ENCODE data around the gene YPEL2. TPM values are rescaled to one million over a fixed set of nuclear protein-coding genes. Genes with fewer than 3 reads are reported as not detected.
A peak's percentile ranks its signal among the peaks of the same experiment; 100 is the strongest.

YPEL2 gene
- total and polyA plus RNA-seq, 2 experiments from 2014 or later: 20.2 to 26.0 TPM

DNA sequence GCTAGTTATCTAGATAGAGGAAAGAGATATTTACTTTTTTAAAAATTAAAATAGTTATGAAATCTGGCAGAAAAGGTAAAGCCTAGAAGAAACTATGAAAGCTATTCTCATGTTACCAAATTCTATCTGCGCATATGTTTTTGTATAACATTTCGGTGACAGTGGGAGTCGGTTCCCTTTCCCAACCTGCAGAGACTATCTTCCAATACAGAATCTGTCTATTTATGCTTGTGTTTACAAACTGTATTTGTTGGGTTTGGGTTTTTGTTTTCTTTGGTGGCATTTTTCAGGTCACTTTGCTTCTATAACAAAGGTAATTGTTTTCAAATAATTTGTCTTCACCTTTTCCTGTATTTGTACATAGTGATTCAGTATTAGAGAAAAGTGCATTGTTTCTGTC is 69.8 kb downstream of the YPEL2 start:
- no peaks in the 10 kb centered on the region for H3K9me3 ChIP-seq (ENCODE audit: low read depth)
- DNase-seq (ENCODE audit: low spot score): no peak
- H3K4me3 ChIP-seq: no peak overlapping the region
- no peaks in the 10 kb centered on the region for H4K20me1 ChIP-seq (ENCODE audit: insufficient read depth, poor library complexity, severe bottlenecking)
- 83% methylated on average over 3 of the region's 3 CpGs for WGBS (ENCODE audit: low lambda C conversion rate, missing lambda C conversion rate)
- peak overlapping the region; percentile 8 for H3K27ac ChIP-seq
- no peaks in the 10 kb centered on the region for H3K27me3 ChIP-seq
- no peaks in the 10 kb centered on the region for H3K9me2 ChIP-seq (replicated peaks; ENCODE audit: insufficient read depth)
- H3K79me2 ChIP-seq: no peaks in the 10 kb centered on the region
- peaks cover 24% of the 10 kb centered on the region for H3K4me1 ChIP-seq (ENCODE audit: insufficient read depth)
- H3K4me2 ChIP-seq: peak overlapping the region; percentile 47
- TF ChIP-seq, protein P1, sequence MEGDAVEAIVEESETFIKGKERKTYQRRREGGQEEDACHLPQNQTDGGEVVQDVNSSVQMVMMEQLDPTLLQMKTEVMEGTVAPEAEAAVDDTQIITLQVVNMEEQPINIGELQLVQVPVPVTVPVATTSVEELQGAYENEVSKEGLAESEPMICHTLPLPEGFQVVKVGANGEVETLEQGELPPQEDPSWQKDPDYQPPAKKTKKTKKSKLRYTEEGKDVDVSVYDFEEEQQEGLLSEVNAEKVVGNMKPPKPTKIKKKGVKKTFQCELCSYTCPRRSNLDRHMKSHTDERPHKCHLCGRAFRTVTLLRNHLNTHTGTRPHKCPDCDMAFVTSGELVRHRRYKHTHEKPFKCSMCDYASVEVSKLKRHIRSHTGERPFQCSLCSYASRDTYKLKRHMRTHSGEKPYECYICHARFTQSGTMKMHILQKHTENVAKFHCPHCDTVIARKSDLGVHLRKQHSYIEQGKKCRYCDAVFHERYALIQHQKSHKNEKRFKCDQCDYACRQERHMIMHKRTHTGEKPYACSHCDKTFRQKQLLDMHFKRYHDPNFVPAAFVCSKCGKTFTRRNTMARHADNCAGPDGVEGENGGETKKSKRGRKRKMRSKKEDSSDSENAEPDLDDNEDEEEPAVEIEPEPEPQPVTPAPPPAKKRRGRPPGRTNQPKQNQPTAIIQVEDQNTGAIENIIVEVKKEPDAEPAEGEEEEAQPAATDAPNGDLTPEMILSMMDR (IDR thresholded peaks at IDR 0.05; ENCODE audit: poor library complexity): no peak
- H3K36me3 ChIP-seq (replicated peaks; ENCODE audit: insufficient read depth, low read depth): peaks cover 9% of the 10 kb centered on the region
- H2AFZ ChIP-seq: no peak overlapping the region

DNA sequence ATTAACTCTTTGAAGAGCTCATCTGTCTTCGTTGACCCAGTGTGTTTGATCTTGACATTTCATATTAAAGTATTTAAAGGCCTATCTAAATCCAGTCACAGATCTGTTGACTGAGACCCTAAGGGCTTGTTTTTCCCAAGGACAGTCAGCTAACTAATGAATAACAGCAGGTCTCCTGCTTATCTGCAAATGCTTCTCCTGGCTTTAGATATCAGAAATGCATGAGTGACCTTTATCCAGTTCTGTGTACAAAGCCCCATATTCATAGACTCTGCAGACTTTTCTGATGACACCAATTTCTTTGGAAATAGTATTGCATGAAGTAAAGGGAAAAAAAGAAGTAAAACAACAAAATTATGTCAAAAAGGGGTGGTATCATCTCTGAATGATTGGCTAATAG is 70.3 kb downstream of the YPEL2 start:
- Histone ChIP-seq H3K4me2 (peak overlapping the region; percentile 47), H3K9me2 (replicated peaks; ENCODE audit: insufficient read depth) (no peaks in the 10 kb centered on the region), H3K9me3 (ENCODE audit: low read depth) (no peaks in the 10 kb centered on the region), H3K27ac (peak overlapping the region; percentile 8), H3K79me2 (no peaks in the 10 kb centered on the region), H2AFZ (no peak overlapping the region), H4K20me1 (ENCODE audit: insufficient read depth, poor library complexity, severe bottlenecking) (no peaks in the 10 kb centered on the region), H3K4me3 (no peak overlapping the region), H3K36me3 (replicated peaks; ENCODE audit: insufficient read depth, low read depth) (peaks cover 9% of the 10 kb centered on the region), H3K27me3 (no peaks in the 10 kb centered on the region), H3K4me1 (ENCODE audit: insufficient read depth) (peaks cover 24% of the 10 kb centered on the region)
- DNase-seq (ENCODE audit: low spot score): no peak
- no peak for TF ChIP-seq EZH2 (IDR thresholded peaks at IDR 0.05; ENCODE audit: borderline replicate concordance)
- TF ChIP-seq, protein P1 (IDR thresholded peaks at IDR 0.05; ENCODE audit: poor library complexity): no peak
- no peak for TF ChIP-seq EZH2phosphoT487 (IDR thresholded peaks at IDR 0.05; ENCODE audit: low read depth, severe bottlenecking, unreplicated experiment)
- 14% methylated on average over 1 of the region's 1 CpG for WGBS (ENCODE audit: low lambda C conversion rate, missing lambda C conversion rate)

DNA sequence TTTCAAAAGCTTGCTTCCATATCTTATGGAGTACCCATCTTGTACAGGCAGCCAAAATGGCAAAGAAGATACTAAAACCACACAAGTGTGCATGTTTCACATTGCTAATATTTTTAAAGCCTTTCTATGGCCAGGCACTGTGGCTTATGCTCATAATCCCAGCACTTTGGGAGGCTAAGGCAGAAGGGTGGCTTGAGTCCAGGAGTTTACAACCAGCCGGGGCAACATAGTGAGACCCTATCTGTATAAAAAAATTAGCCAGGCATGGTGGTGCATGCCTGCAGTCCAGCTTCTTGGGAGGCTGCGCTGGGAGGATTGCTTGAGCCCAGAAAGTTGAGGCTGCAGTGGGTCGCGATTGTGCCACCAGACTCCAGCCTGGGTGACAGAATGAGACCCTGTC is 71.3 kb downstream of the YPEL2 start:
- H3K9me2 ChIP-seq (replicated peaks; ENCODE audit: insufficient read depth): no peaks in the 10 kb centered on the region
- no peaks in the 10 kb centered on the region for H3K9me3 ChIP-seq (ENCODE audit: low read depth)
- H3K4me2 ChIP-seq: no peak overlapping the region
- H3K4me3 ChIP-seq: no peak overlapping the region
- no peaks in the 10 kb centered on the region for H4K20me1 ChIP-seq (ENCODE audit: insufficient read depth, poor library complexity, severe bottlenecking)
- TF ChIP-seq EZH2 (IDR thresholded peaks at IDR 0.05; ENCODE audit: borderline replicate concordance): no peak
- TF ChIP-seq, protein P1 (IDR thresholded peaks at IDR 0.05; ENCODE audit: poor library complexity): no peak
- no peak for TF ChIP-seq EZH2phosphoT487 (IDR thresholded peaks at IDR 0.05; ENCODE audit: low read depth, severe bottlenecking, unreplicated experiment)
- DNase-seq (ENCODE audit: low spot score): no peak
- no peak overlapping the region for H2AFZ ChIP-seq
- WGBS (ENCODE audit: low lambda C conversion rate, missing lambda C conversion rate): 97% methylated on average over 4 of the region's 4 CpGs
- no peaks in the 10 kb centered on the region for H3K79me2 ChIP-seq
- no peaks in the 10 kb centered on the region for H3K27me3 ChIP-seq
- H3K36me3 ChIP-seq (replicated peaks; ENCODE audit: insufficient read depth, low read depth): peaks cover 4% of the 10 kb centered on the region
- H3K27ac ChIP-seq: no peak overlapping the region
- peaks cover 27% of the 10 kb centered on the region for H3K4me1 ChIP-seq (ENCODE audit: insufficient read depth)

DNA sequence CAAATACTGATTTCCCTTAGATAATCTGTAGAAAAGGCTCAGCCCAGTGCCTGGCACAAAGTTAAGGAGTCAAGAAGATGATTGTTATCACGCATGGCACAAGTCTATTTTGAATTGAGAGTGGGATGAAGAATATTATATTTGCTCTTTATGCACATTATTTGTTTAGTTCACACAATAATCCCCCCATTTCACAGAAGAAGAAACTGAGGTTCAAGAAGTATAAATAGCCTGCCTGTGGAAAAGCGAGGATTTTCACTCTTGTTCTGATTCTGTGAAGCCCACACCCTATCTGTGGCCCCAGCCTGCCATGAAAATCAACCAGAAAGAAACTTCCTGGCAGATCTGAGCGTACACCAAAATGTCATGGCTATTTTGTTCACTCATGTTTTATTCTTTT is 73.0 kb downstream of the YPEL2 start:
- no peak for DNase-seq (ENCODE audit: low spot score)
- Histone ChIP-seq H3K27ac (no peak overlapping the region), H3K79me2 (no peaks in the 10 kb centered on the region), H3K4me3 (no peak overlapping the region), H3K4me2 (no peak overlapping the region), H4K20me1 (ENCODE audit: insufficient read depth, poor library complexity, severe bottlenecking) (no peaks in the 10 kb centered on the region), H3K36me3 (replicated peaks; ENCODE audit: insufficient read depth, low read depth) (peaks cover 4% of the 10 kb centered on the region), H3K27me3 (no peaks in the 10 kb centered on the region), H3K9me2 (replicated peaks; ENCODE audit: insufficient read depth) (no peaks in the 10 kb centered on the region), H3K9me3 (ENCODE audit: low read depth) (no peaks in the 10 kb centered on the region), H2AFZ (no peak overlapping the region), H3K4me1 (ENCODE audit: insufficient read depth) (peaks cover 27% of the 10 kb centered on the region)
- TF ChIP-seq EZH2 (IDR thresholded peaks at IDR 0.05; ENCODE audit: borderline replicate concordance) (no peak), EZH2phosphoT487 (IDR thresholded peaks at IDR 0.05; ENCODE audit: low read depth, severe bottlenecking, unreplicated experiment) (no peak)
- TF ChIP-seq, protein P1 (IDR thresholded peaks at IDR 0.05; ENCODE audit: poor library complexity): no peak
- 97% methylated on average over 3 of the region's 3 CpGs for WGBS (ENCODE audit: low lambda C conversion rate, missing lambda C conversion rate)

All from hepatocyte (in vitro differentiated cells).